ENCODE data around the gene TOP2A.

GRCh38 chr17:40466298-40466971, 48.7 kb upstream of the TOP2A start:
- no peak for TF ChIP-seq POLR2A (IDR thresholded peaks at IDR 0.05)
- TF ChIP-seq, protein P1, sequence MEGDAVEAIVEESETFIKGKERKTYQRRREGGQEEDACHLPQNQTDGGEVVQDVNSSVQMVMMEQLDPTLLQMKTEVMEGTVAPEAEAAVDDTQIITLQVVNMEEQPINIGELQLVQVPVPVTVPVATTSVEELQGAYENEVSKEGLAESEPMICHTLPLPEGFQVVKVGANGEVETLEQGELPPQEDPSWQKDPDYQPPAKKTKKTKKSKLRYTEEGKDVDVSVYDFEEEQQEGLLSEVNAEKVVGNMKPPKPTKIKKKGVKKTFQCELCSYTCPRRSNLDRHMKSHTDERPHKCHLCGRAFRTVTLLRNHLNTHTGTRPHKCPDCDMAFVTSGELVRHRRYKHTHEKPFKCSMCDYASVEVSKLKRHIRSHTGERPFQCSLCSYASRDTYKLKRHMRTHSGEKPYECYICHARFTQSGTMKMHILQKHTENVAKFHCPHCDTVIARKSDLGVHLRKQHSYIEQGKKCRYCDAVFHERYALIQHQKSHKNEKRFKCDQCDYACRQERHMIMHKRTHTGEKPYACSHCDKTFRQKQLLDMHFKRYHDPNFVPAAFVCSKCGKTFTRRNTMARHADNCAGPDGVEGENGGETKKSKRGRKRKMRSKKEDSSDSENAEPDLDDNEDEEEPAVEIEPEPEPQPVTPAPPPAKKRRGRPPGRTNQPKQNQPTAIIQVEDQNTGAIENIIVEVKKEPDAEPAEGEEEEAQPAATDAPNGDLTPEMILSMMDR (IDR thresholded peaks at IDR 0.05), result no peak

Measured in testis (tissue), 2 donors.